SK-N-SH (cell line): Measurements from ENCODE around the gene AP5M1. TPM values are rescaled to one million over a fixed set of nuclear protein-coding genes. Genes with fewer than 3 reads are reported as not detected.

Source experiments
- CTCF ChIA-PET: fragments of 300-600, 350-600 bp; formaldehyde crosslinking; extraction: SDS; loops from one replicate; lab custom pipeline; 2021; lab: Yijun Ruan, JAX
- POLR2A ChIA-PET: fragments of 350-600 bp; sonication (Branson Sonifier 250); formaldehyde crosslinking; extraction: SDS; loops from one replicate; lab custom pipeline; 2020; ENCODE audit warnings: antibody characterized with exemption, inconsistent platforms; lab: Yijun Ruan, JAX
- DNase-seq: peaks from one replicate; pipeline ENCODE4 v3.0.0; 2012
- H2AFZ ChIP-seq: fragments of 200-600 bp; sonication (generic); 2 replicates; pipeline ENCODE4 v1.8.1; 2016; ENCODE audit warnings: antibody characterized with exemption, mild to moderate bottlenecking, low read depth
- H3F3A ChIP-seq: fragments of 200-600 bp; sonication (generic); replicated peaks from 2 replicates; pipeline ENCODE3; 2016; ENCODE audit warnings: antibody characterized with exemption, mild to moderate bottlenecking; ENCODE audit not compliant: insufficient read depth
- H3K27ac ChIP-seq, 2 experiments: fragments of 200-500 bp in 1 of 2; fragments of 200-600 bp in 1 of 2; sonication (Bioruptor generic) in 1 of 2; sonication (generic), shearing (Covaris generic) in 1 of 2; 2 replicates each; pipeline versions ENCODE4 v1.5.1 to v1.6.1; 2014 to 2016; ENCODE audit warnings: low read depth in 2 of 2, inconsistent platforms in 1 of 2, low read length in 1 of 2, mild to moderate bottlenecking in 1 of 2, mixed read lengths in 1 of 2
- H3K27me3 ChIP-seq: fragments of 200-600 bp; sonication (generic), shearing (Covaris generic); 2 replicates; pipeline ENCODE4 v1.6.1; 2016; ENCODE audit warnings: mixed run types; ENCODE audit not compliant: insufficient read depth
- H3K36me3 ChIP-seq, 2 experiments: fragments of 200-500 bp in 1 of 2; fragments of 200-600 bp in 1 of 2; sonication (Bioruptor generic) in 1 of 2; sonication (generic) in 1 of 2; replicated peaks in 1 of 2; 2 replicates each; pipeline versions ENCODE3 to v1.5.1; 2014 to 2016; ENCODE audit warnings: low read length in 1 of 2, mild to moderate bottlenecking in 1 of 2; ENCODE audit not compliant: insufficient read depth in 2 of 2, control insufficient read depth in 1 of 2
- H3K4me1 ChIP-seq, 2 experiments: fragments of 200-500 bp in 1 of 2; fragments of 200-600 bp in 1 of 2; sonication (Bioruptor generic) in 1 of 2; sonication (generic), shearing (Covaris generic) in 1 of 2; 2 replicates each; pipeline versions ENCODE4 v1.5.1 to v1.6.1; 2014 to 2016; ENCODE audit warnings: low read depth in 1 of 2, low read length in 1 of 2, mixed run types in 1 of 2; ENCODE audit not compliant: insufficient read depth in 2 of 2, control insufficient read depth in 1 of 2
- H3K4me2 ChIP-seq: fragments of 200-600 bp; sonication (generic), shearing (Covaris generic); 2 replicates; pipeline ENCODE4 v1.6.1; 2017; ENCODE audit warnings: mixed run types
- H3K4me3 ChIP-seq, 2 experiments: fragments of 200-500 bp in 1 of 2; fragments of 200-600 bp in 1 of 2; sonication (Bioruptor generic) in 1 of 2; sonication (generic), shearing (Covaris generic) in 1 of 2; 2 replicates each; pipeline versions ENCODE4 v1.5.1 to v1.8.1; 2014 to 2016; ENCODE audit warnings: low read depth in 2 of 2, inconsistent platforms in 1 of 2, low read length in 1 of 2, mild to moderate bottlenecking in 1 of 2, mixed read lengths in 1 of 2, moderate library complexity in 1 of 2
- H3K79me2 ChIP-seq: fragments of 200-600 bp; sonication (generic); 2 replicates; pipeline ENCODE4 v1.8.1; 2017; ENCODE audit warnings: mild to moderate bottlenecking; ENCODE audit not compliant: insufficient read depth
- H3K9ac ChIP-seq: fragments of 200-600 bp; sonication (generic); 2 replicates; pipeline ENCODE4 v1.6.1; 2017; ENCODE audit warnings: mixed run types
- H3K9me2 ChIP-seq: fragments of 200-600 bp; sonication (generic); 2 replicates; pipeline ENCODE4 v1.6.1; 2017; ENCODE audit warnings: mixed run types
- H3K9me3 ChIP-seq: fragments of 200-600 bp; sonication (generic); 2 replicates; pipeline ENCODE4 v1.6.1; 2017; ENCODE audit warnings: mixed run types, mild to moderate bottlenecking, moderate library complexity
- H4K20me1 ChIP-seq: fragments of 200-600 bp; sonication (generic); 2 replicates; pipeline ENCODE4 v1.6.1; 2017; ENCODE audit warnings: mild to moderate bottlenecking, mixed run types; ENCODE audit not compliant: insufficient read depth
- CHD2 ChIP-seq: fragments of 150-350 bp; IDR thresholded peaks from 2 replicates; pipeline ENCODE4 v1.6.1; 2018; ENCODE audit warnings: low read length; ENCODE audit not compliant: partially characterized antibody
- CTCF ChIP-seq: fragments of 200-600 bp; sonication (generic); IDR thresholded peaks from 2 replicates; pipeline ENCODE4 v1.6.1; 2017; ENCODE audit warnings: antibody characterized with exemption, mild to moderate bottlenecking, moderate library complexity
- EZH2phosphoT487 ChIP-seq: fragments of 200-600 bp; sonication (generic); IDR thresholded peaks from 2 replicates; pipeline ENCODE4 v1.6.1; 2017; ENCODE audit warnings: low read depth, mixed run types, mild to moderate bottlenecking, antibody characterized with exemption, moderate library complexity, borderline replicate concordance
- FOXM1 ChIP-seq: IDR thresholded peaks from 2 replicates; pipeline ENCODE4 v1.4.0; 2012; ENCODE audit warnings: low read depth, mild to moderate bottlenecking
- GABPA ChIP-seq: IDR thresholded peaks from 2 replicates; pipeline ENCODE4 v1.4.0; 2012; ENCODE audit warnings: low read depth, mild to moderate bottlenecking
- GATA2 ChIP-seq: sonication (generic); formaldehyde crosslinking; IDR thresholded peaks from 2 replicates; pipeline ENCODE4 v1.5.0; 2020; ENCODE audit warnings: mild to moderate bottlenecking, missing genetic modification reagents
- IRF3 ChIP-seq: fragments of 150-350 bp; IDR thresholded peaks from 2 replicates; pipeline ENCODE4 v1.6.1; 2016; ENCODE audit warnings: mild to moderate bottlenecking, low read depth, low read length
- JUND ChIP-seq: IDR thresholded peaks from 2 replicates; pipeline ENCODE4 v1.4.0; 2012
- MAX ChIP-seq: IDR thresholded peaks from 2 replicates; pipeline ENCODE4 v1.4.0; 2012; ENCODE audit warnings: low read depth
- NFIC ChIP-seq: IDR thresholded peaks from 2 replicates; pipeline ENCODE4 v1.4.0; 2012; ENCODE audit warnings: borderline replicate concordance
- PBX3 ChIP-seq: IDR thresholded peaks from 2 replicates; pipeline ENCODE4; 2012
- REST ChIP-seq: IDR thresholded peaks from 2 replicates; pipeline ENCODE4 v1.6.1; 2012; ENCODE audit warnings: mild to moderate bottlenecking, low read depth, low read length, moderate library complexity
- RFX5 ChIP-seq: IDR thresholded peaks from 2 replicates; pipeline ENCODE4 v1.6.1; 2012; ENCODE audit warnings: mild to moderate bottlenecking, improper control_type of control experiment, low read length
- RXRA ChIP-seq: IDR thresholded peaks from 2 replicates; pipeline ENCODE4 v1.4.0; 2012; ENCODE audit warnings: low read depth, mild to moderate bottlenecking, borderline replicate concordance
- SIN3A ChIP-seq: IDR thresholded peaks from 2 replicates; pipeline ENCODE4 v1.6.1; 2012; ENCODE audit warnings: low read depth, mild to moderate bottlenecking, low read length, moderate library complexity, borderline replicate concordance
- SMC3 ChIP-seq: IDR thresholded peaks from 2 replicates; pipeline ENCODE4 v1.6.1; 2012; ENCODE audit warnings: low read depth, low read length, improper control_type of control experiment
- TAF1 ChIP-seq: IDR thresholded peaks from 2 replicates; pipeline ENCODE4 v1.6.1; 2012; ENCODE audit warnings: low read depth, mild to moderate bottlenecking, low read length, moderate library complexity, borderline replicate concordance
- USF2 ChIP-seq: fragments of 150-350 bp; IDR thresholded peaks from 2 replicates; pipeline ENCODE4 v1.6.1; 2017; ENCODE audit warnings: antibody characterized with exemption, low read length, low read depth, borderline replicate concordance
- YY1 ChIP-seq: IDR thresholded peaks from 2 replicates; pipeline ENCODE4 v1.4.0; 2012; ENCODE audit warnings: low read depth, mild to moderate bottlenecking
- polyA plus RNA-seq, 3 experiments: library from polyadenylated mRNA; depleted of rRNA; stranded (reverse); fragments of >200 nt; gene quantifications; 2 replicates each; pipeline ENCODE4 v1.2.3, GENCODE V29; 2012

The AP5M1 gene
- polyA plus RNA-seq, 1 of the 3 experiments (the other 2 are of a cell fraction), result 13.1 TPM

GRCh38 chr14:57243320-57243719, 25.5 kb upstream of the AP5M1 start:
- no peak overlapping the region for H2AFZ ChIP-seq
- no peak overlapping the region for H3K4me3 ChIP-seq
- no peaks in the 10 kb centered on the region for H4K20me1 ChIP-seq
- no peak for DNase-seq
- peaks cover 0 to 12% of the 10 kb centered on the region in 2 experiments; a peak in 1 of 4 replicates for H3K4me1 ChIP-seq
- ChIA-PET CTCF (interaction anchor here (0.7 kb wide), 1 partner anchor 19 kb away, joined by 3 read pairs; no protein-coding TSS in a partner anchor), POLR2A (no interaction called here)
- no peaks in the 10 kb centered on the region for H3K9me3 ChIP-seq
- H3K36me3 ChIP-seq, result peaks cover 36 to 40% of the 10 kb centered on the region in 2 experiments
- no peak overlapping the region for H3K4me2 ChIP-seq
- no peaks in the 10 kb centered on the region for H3K27me3 ChIP-seq
- TF ChIP-seq TAF1 (no peak), YY1 (no peak), JUND (no peak), MAX (no peak), PBX3 (no peak), EZH2phosphoT487 (no peak), SIN3A (no peak), REST (no peak), RFX5 (no peak), GATA2 (CRISPR knock-in tag) (no peak), CTCF (no peak), NFIC (no peak), FOXM1 (no peak), GABPA (no peak), IRF3 (no peak), SMC3 (no peak), RXRA (no peak), USF2 (no peak), CHD2 (no peak)
- H3K9me2 ChIP-seq, result no peaks in the 10 kb centered on the region
- no peak overlapping the region for H3K27ac ChIP-seq
- H3K9ac ChIP-seq, result no peak overlapping the region
- H3F3A ChIP-seq, result peaks cover 13% of the 10 kb centered on the region
- peaks cover 22% of the 10 kb centered on the region for H3K79me2 ChIP-seq
